Thyroid gland (tissue), 4 donors: Measurements from ENCODE around the gene WNT11.

ENCODE experiments used
- POLR2A ChIP-seq, 2 donors: fragments of 450-650 bp; IDR thresholded peaks; one replicate each; pipeline ENCODE4 v1.6.1; 2017; ENCODE audit warnings: antibody characterized with exemption in 2 of 2, mild to moderate bottlenecking in 2 of 2, moderate library complexity in 1 of 2
- TF ChIP-seq, protein P1 (sequence below), 6 experiments: fragments of 200-600 bp in 3 of 6; fragments of 450-650 bp in 3 of 6; sonication (generic) in 3 of 6; IDR thresholded peaks; one replicate each; pipeline ENCODE4 v1.5.1; 2016 to 2019; ENCODE audit warnings: antibody characterized with exemption in 6 of 6, mild to moderate bottlenecking in 2 of 6, inconsistent platforms in 1 of 6, moderate library complexity in 1 of 6

DNA sequence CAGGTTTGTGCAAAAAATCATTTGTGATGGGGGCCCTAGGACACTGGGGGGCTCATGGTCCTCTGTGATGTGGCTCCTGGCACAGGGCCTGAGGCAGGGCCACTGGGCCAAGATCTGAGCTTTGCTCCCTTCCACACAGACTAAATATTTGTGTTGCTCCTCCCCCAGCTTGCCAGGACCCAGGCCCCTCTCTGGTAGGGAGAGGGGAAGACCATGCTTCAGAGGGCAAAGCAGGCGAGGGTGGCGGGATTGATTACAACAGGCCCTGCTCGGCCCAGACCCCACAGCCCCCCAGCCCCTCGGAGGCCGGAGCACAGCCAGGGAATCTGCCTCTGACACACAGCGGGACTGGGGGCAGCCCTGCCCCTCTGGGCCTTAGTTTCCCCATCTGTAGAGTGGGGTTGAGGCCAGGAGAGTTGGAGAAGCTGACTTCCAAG is 29.0 kb downstream of the WNT11 start:
- TF ChIP-seq, protein P1, sequence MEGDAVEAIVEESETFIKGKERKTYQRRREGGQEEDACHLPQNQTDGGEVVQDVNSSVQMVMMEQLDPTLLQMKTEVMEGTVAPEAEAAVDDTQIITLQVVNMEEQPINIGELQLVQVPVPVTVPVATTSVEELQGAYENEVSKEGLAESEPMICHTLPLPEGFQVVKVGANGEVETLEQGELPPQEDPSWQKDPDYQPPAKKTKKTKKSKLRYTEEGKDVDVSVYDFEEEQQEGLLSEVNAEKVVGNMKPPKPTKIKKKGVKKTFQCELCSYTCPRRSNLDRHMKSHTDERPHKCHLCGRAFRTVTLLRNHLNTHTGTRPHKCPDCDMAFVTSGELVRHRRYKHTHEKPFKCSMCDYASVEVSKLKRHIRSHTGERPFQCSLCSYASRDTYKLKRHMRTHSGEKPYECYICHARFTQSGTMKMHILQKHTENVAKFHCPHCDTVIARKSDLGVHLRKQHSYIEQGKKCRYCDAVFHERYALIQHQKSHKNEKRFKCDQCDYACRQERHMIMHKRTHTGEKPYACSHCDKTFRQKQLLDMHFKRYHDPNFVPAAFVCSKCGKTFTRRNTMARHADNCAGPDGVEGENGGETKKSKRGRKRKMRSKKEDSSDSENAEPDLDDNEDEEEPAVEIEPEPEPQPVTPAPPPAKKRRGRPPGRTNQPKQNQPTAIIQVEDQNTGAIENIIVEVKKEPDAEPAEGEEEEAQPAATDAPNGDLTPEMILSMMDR (IDR thresholded peaks at IDR 0.05): no peak
- TF ChIP-seq POLR2A (IDR thresholded peaks at IDR 0.05): no peak
